Small intestine (tissue), 7 donors: ENCODE results near the gene C11orf21. TPM values are rescaled to one million over a fixed set of nuclear protein-coding genes. Genes with fewer than 3 reads are reported as not detected.
A peak's percentile ranks its signal among the peaks of the same experiment; 100 is the strongest.

Experiments
- DNase-seq, 2 donors: peaks; one replicate each; pipeline versions ENCODE4 v3.0.0 to v3.0.0-alpha.2; 2013
- FAIRE-seq: peaks from 2 replicates; lab custom pipeline; 2012; peaks lifted over from hg19 to GRCh38; lab: Jason Lieb, UNC
- H3K27ac ChIP-seq, 3 donors: one replicate each; pipeline ENCODE4 v1.5.1; 2013; ENCODE audit warnings: low read length in 2 of 3, mild to moderate bottlenecking in 2 of 3, control low read depth in 1 of 3, inconsistent platforms in 1 of 3, low read depth in 1 of 3, moderate library complexity in 1 of 3
- H3K27me3 ChIP-seq, 3 donors: one replicate each; pipeline ENCODE4 v1.6.1; 2013; ENCODE audit warnings: low read length in 3 of 3, inconsistent platforms in 1 of 3; ENCODE audit not compliant: control insufficient read depth in 3 of 3, insufficient read depth in 3 of 3
- H3K36me3 ChIP-seq, 3 donors: one replicate each; pipeline ENCODE4 v1.6.1; 2013; ENCODE audit warnings: low read length in 3 of 3, inconsistent platforms in 1 of 3, low read depth in 1 of 3, mild to moderate bottlenecking in 1 of 3, moderate library complexity in 1 of 3; ENCODE audit not compliant: control insufficient read depth in 3 of 3, insufficient read depth in 2 of 3
- H3K4me1 ChIP-seq, 3 donors: one replicate each; pipeline ENCODE4 v1.6.1; 2013; ENCODE audit warnings: low read length in 2 of 3, inconsistent platforms in 1 of 3, low read depth in 1 of 3, mild to moderate bottlenecking in 1 of 3, moderate library complexity in 1 of 3; ENCODE audit not compliant: control insufficient read depth in 3 of 3, insufficient read depth in 2 of 3
- H3K4me3 ChIP-seq, 3 donors: one replicate each; pipeline ENCODE4 v1.5.1; 2013; ENCODE audit warnings: low read length in 3 of 3, control low read depth in 1 of 3, inconsistent platforms in 1 of 3, low read depth in 1 of 3, mild to moderate bottlenecking in 1 of 3, moderate library complexity in 1 of 3
- H3K9me3 ChIP-seq, 2 donors: one replicate each; pipeline ENCODE4 v1.6.1; 2013; ENCODE audit warnings: low read depth in 1 of 2, low read length in 1 of 2; ENCODE audit not compliant: control insufficient read depth in 2 of 2, insufficient read depth in 1 of 2
- WGBS, 3 donors: extraction: QIAGEN DNeasy Blood & Tissue Kit; methylation state at CpG; one replicate each; pipeline ENCODE4 v1.1.7; 2013; 5-methylcytosine and 5-hydroxymethylcytosine counted together
- polyA plus RNA-seq, 4 donors: library from polyadenylated mRNA; stranded (reverse) in 3 of 4; unstranded in 1 of 4; fragments of 200-250 nt in 3 of 4; fragments of 120-200 nt in 1 of 4; gene quantifications; one replicate each; pipeline versions ENCODE4 v1.2.1 to v1.2.3, GENCODE V29; 2013
- donor health status: healthy with polysubstance abuse.
- donor health status: control.
- donor health status: control.
- donor health status: Bipolar disorder and iron deficiency.
- donor health status: healthy.

The C11orf21 gene
- polyA plus RNA-seq, 4 donors, result 0.22 to 12.2 (median 0.58) TPM; not detected in 1

- DNase-seq (no peak), FAIRE-seq (no peak)
- Histone ChIP-seq H3K4me3 (no peak overlapping the region), H3K27ac (no peak overlapping the region), H3K27me3 (no peaks in the 10 kb centered on the region), H3K4me1 (peaks cover 0 to 30% (median 0%) of the 10 kb centered on the region in 3 donors), H3K9me3 (no peaks in the 10 kb centered on the region), H3K36me3 (peaks cover 0 to 7% (median 0%) of the 10 kb centered on the region in 3 donors)
- WGBS, 3 donors, result 75 to 83% (median 82%) methylated on average over 19 of the region's 19 CpGs
Observed at GRCh38 chr11:2309251-2310072, 7.7 kb upstream of the C11orf21 start.

DNA sequence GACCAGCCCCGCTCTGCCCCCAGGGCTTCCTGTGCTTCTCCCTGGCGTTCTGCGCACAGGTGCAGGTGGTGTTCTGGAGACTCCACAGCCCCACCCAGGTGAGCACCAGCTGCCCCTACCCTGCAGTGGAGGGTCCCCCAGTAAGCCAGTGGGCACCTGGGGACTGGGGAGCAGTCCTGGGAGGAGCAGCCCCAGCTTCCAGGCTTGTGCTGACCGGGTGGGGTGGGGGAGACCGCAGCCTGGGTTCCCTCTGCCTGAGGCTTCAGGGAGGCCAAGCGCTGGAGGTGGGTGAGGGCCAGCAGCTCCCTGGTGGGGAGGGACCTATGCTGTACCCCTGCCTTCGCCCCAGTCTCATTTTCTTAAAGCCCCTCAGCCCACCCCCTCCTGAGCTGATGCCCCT is 7.0 kb upstream of the C11orf21 start:
- H3K27me3 ChIP-seq, result no peaks in the 10 kb centered on the region
- H3K4me1 ChIP-seq, result peaks cover 0 to 34% (median 0%) of the 10 kb centered on the region in 3 donors
- H3K27ac ChIP-seq, result no peak overlapping the region
- DNase-seq (no peak), FAIRE-seq (no peak)
- 70 to 91% (median 74%) methylated on average over 5 to 7 of the region's 7 CpGs for WGBS, 3 donors
- no peaks in the 10 kb centered on the region for H3K9me3 ChIP-seq
- H3K4me3 ChIP-seq, result no peak overlapping the region
- peaks cover 0 to 7% (median 0%) of the 10 kb centered on the region in 3 donors for H3K36me3 ChIP-seq

- DNase-seq, result no peak
- Histone ChIP-seq H3K27ac (peak overlapping the region in 2 of 3 donors; percentile 19 to 65), H3K4me3 (no peak overlapping the region), H3K36me3 (peaks cover 0 to 7% (median 0%) of the 10 kb centered on the region in 3 donors), H3K27me3 (no peaks in the 10 kb centered on the region), H3K9me3 (no peaks in the 10 kb centered on the region), H3K4me1 (peaks cover 0 to 44% (median 0%) of the 10 kb centered on the region in 3 donors)
- no peak for FAIRE-seq
- 77 to 90% (median 86%) methylated on average over 21 to 23 of the region's 23 CpGs for WGBS, 3 donors
Observed at GRCh38 chr11:2307501-2308331, 6.0 kb upstream of the C11orf21 start.

DNA sequence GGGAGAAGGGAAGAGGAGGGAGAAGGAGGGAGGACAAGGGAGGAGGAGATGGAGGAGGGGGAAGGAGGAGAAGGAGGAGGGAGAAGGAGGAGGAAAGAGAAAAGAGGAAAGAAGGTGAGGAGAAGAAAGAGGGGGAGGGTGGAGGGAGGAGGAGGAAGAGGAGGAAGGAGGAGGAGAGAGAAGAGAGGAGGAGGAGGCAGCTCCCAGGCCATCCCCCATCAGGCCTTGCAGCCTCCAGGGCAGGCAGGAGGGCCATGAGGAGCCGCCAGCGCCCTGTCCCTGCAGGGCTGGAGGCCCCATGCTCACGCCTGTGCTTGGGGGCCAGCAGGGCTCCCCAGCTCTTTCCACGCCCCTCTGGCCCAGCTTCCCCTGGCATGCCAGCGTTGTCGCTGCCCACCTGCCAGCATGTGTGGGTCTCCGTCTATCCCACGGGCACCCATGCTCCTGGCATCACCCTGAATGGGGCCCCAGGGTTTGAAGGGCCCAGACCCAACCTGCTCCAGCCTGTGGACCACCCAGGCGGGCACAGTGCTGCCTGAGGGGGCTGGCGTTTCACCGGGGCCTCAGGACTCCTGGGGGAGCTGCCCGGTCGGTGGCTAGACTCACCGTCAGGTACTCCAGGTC is 5.3 kb upstream of the C11orf21 start:
- no peak for DNase-seq
- no peak for FAIRE-seq
- Histone ChIP-seq H3K27me3 (no peaks in the 10 kb centered on the region), H3K27ac (peak overlapping the region in 2 of 3 donors; percentile 21 to 65), H3K36me3 (peaks cover 0 to 7% (median 0%) of the 10 kb centered on the region in 3 donors), H3K9me3 (no peaks in the 10 kb centered on the region), H3K4me1 (peaks cover 0 to 51% (median 0%) of the 10 kb centered on the region in 3 donors), H3K4me3 (no peak overlapping the region)
- 57 to 67% (median 60%) methylated on average over 14 of the region's 14 CpGs for WGBS, 3 donors

GRCh38 chr11:2306452-2306823 is 4.7 kb upstream of the C11orf21 start:
- no peak for FAIRE-seq
- no peaks in the 10 kb centered on the region for H3K9me3 ChIP-seq
- H3K4me1 ChIP-seq, result peaks cover 0 to 57% (median 0%) of the 10 kb centered on the region in 3 donors
- H3K27ac ChIP-seq, result peak overlapping the region; percentile 14 to 95 (median 84)
- H3K4me3 ChIP-seq, result no peak overlapping the region
- 23 to 59% (median 54%) methylated on average over 4 of the region's 4 CpGs for WGBS, 3 donors
- DNase-seq, result peak in 1 of 2 donors; percentile 66
- H3K27me3 ChIP-seq, result no peaks in the 10 kb centered on the region
- H3K36me3 ChIP-seq, result peaks cover 0 to 7% (median 0%) of the 10 kb centered on the region in 3 donors

GRCh38 chr11:2305788-2306451 is 4.2 kb upstream of the C11orf21 start:
- peak overlapping the region; percentile 14 to 95 (median 84) for H3K27ac ChIP-seq
- no peak overlapping the region for H3K4me3 ChIP-seq
- peaks cover 0 to 62% (median 0%) of the 10 kb centered on the region in 3 donors for H3K4me1 ChIP-seq
- no peaks in the 10 kb centered on the region for H3K27me3 ChIP-seq
- H3K9me3 ChIP-seq, result no peaks in the 10 kb centered on the region
- DNase-seq (peak in 1 of 2 donors; percentile 43), FAIRE-seq (no peak)
- 35 to 68% (median 64%) methylated on average over 12 of the region's 12 CpGs for WGBS, 3 donors
- H3K36me3 ChIP-seq, result peaks cover 0 to 7% (median 0%) of the 10 kb centered on the region in 3 donors

- no peak for FAIRE-seq
- H3K4me1 ChIP-seq, result peaks cover 0 to 68% (median 0%) of the 10 kb centered on the region in 3 donors
Observed at GRCh38 chr11:2305140-2305778, 3.5 kb upstream of the C11orf21 start.

More at GRCh38 chr11:2305140-2305778, 3.5 kb upstream of the C11orf21 start:
- Histone ChIP-seq H3K9me3 (no peaks in the 10 kb centered on the region), H3K27ac (peak overlapping the region; percentile 14 to 95 (median 84)), H3K4me3 (no peak overlapping the region), H3K36me3 (peaks cover 0 to 7% (median 0%) of the 10 kb centered on the region in 3 donors), H3K27me3 (no peaks in the 10 kb centered on the region)
- WGBS, 3 donors, result 24 to 31% (median 30%) methylated on average over 9 to 10 of the region's 10 CpGs
- DNase-seq, result peak; percentile 63 to 89
